GM18520 (cell line): Measurements from ENCODE around the gene ELF2.
"Not testable (repeated sequence)": the region's sequence is repeated elsewhere in the genome, so short reads cannot be mapped to it uniquely, and the experiment has no call there.

Experiments
- ATAC-seq: cut with Tn5 transposase; IDR thresholded peaks from one replicate; pipeline ENCODE4 v1.9.1; 2021; ENCODE audit not compliant: unreplicated experiment

The ELF2 gene

DNA sequence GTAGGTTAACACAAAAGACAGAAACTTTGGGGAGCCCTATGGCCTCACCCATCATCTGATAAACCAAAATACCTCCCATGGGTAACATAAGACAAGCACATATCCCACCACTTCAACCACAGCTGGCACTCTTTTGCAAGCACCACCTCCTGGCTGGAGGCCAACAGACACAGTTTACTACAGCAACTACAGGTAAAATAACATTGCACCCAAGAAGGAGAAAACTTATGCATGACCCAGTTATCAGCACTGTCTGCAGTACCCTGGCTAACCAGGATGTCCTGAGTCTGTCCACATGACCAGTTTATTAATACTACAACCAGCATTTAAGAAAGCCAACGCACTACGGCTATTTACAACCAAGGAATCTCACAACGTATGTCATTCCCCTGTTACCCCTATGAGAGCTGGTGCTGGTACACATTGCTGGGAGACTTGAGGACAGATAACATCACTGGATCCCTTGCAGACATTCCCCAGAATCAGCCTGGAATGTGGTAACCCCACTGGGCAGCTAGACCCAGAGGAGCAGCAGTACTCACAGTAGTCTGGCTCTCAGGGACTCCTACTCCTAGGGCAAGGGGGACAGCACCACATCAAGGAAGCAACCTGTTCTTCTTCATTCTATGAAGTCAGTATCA is 32.0 kb downstream of the ELF2 start:
- ATAC-seq = no peak

DNA sequence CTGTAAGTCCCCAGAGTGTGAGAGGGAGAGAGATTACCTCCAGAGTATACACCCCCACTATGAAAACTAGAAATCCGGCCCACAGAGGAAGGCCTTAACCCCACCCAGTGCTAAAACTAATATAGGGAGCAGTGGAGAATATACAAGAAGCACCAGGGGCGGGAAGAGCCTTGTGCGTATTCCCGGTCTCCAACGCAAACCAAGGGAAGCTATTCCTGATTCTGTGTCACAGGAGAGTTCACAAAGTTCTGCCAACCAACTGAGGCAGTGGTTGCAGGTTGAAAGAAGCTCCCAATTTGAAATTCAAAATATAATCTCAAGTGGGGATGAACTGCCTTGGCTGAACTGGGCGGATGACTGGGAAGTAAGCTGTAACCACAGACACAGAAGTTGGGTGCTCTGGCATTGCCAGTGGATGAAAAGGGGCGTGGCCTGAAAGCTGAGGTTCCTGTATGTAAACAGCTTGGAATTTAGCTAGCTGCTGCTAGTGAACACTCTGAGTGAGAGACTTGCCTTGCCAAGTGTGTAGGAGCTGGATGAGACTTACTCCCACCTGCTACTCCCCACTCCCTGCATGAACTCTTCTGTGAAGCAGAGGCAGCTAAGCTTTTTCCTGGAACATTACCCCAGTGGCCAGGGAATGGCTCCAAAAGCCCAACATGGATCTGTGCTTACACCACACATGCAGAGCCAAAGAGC is 32.7 kb downstream of the ELF2 start:
- no peak for ATAC-seq

DNA sequence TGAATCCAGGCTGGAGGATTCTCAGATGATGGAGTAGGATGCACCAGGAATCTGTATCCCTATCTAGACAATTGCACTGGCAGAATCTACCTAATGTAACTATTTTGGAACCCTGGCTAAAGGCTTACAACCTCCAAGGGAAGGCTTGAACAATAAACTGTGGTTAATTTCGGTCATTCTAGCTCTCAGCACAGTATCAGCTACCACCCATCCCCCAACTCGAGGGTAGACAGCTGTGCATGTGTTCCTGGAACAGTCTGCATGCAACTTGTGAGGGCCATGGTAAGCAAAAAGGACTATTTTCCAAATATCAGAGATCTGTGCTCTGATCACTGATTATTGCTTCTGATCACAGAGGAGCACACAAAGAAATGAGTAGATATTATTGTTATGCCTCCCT is 34.0 kb downstream of the ELF2 start:
- ATAC-seq = no peak

DNA sequence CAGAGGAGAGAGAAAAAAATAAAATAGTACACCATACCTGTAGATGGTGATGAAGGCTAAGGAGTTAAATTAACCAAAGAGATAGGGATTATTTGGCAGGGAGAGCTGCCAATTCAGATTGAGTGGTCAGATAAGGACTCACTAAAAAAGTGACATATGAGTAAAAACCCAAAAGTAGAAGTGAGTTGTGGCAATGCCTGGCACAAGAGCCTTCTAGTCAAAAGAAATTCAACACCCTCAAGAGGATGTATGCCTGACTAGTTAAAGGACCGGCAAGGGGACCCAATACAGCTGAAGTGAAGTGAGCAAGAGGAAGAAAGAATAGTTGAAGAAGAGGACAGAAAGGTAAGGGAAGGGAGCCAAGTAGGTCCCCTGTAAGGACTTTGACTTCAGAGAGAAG is 34.9 kb downstream of the ELF2 start:
- ATAC-seq = peak; percentile 73

DNA sequence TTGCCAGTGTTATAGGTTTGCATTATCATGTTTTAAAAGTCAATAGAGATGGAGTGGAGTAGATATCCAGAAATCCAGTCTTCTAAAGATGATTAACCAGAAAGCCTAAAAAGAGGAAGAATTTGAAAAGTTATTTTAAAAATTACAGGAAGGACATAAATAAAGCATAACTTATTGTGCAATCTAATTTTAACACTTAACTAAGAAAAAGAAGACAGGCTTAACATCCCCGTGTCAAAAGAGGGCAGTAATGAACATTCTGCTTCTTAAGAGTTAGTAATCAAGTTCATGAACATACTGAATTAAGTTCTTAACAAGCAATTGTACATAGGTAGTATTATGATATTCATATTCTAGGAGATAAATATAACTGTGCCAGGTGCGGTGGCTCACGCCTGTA is 39.3 kb downstream of the ELF2 start:
- ATAC-seq = no peak

DNA sequence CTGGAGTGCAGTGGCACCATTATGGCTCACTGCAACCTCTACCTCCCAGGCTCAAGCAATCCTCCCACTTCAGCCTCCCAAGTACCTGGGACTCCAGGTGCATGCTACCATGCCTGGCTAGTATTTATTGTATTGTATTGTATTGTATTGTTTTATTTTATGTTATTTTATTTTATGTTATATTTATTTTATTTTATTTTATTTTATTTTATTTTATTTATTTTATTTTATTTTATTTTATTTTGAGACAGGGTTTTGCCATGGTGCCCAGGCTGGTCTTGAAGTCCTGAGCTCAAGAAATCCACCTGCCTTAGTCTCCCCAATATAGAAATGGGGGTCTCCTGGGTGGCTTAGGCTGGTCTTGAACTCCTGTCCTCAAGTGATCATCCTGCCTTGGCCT is 42.6 kb downstream of the ELF2 start:
- ATAC-seq = no peak

DNA sequence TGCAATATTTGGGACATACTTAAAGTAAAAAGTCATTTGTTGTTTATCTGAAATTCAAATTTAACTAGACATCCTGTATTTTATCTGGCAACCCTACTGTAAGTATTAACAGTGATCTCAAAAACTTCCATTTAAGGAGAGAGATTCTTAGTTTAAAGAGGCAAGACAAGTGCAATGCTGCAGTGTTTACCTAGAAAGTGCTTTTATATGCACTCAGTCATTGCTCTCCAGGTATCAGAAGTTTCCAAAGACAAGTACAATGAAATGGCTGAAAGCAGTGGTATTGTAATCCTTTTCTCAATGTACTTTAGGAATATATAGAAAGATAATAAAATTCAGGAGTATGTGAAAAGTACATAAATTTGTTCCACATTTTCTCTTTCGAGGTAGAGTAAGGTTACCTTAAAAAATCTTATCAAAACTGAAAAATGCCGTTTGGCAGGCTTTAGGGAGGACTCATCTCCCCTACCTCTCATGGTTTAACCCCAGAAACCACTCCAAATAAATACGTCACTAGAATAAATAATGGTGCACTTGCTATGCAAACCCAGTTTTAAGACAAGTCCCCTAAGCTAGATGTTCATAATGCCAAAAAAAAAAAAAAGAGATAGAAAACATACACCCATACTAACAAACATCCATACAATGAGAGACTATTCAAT is 45.7 kb downstream of the ELF2 start:
- no peak for ATAC-seq

DNA sequence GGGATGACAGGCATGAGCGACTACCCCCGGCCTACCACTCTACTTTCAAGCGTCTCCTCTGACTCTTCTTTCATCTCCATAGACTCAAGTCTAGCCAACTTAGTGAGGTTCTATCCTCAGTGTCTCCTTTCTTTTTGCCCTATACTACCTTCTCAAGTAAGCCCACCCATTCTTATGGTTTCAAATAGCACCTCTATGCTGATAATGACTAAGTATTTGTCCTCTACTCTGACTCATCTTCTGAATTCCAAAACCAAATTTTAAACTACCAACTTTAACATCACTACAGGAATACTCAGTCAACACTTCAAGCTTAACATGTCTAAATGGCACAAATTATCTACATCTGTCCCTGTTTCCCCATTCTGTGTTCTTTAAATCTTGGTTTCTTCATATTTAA is 47.8 kb downstream of the ELF2 start:
- ATAC-seq = no peak

DNA sequence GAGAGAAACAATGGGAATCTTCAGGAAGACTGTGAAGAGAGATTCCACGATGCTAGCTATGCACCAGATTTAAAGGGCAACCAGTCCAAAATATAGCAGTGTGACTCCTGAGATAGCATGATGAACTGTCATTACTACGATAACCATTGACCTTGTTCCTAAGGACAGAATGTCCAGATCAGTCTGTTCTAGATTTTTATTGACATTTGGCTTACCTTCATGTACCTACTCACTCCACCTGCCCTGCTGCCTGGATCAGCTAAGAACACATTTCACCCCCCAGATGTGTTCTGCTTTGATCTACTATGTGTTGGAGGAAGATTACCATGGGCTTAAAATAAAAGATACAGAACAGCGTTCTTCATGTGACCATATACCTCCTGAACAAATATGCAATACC is 50.1 kb downstream of the ELF2 start:
- ATAC-seq = no peak

DNA sequence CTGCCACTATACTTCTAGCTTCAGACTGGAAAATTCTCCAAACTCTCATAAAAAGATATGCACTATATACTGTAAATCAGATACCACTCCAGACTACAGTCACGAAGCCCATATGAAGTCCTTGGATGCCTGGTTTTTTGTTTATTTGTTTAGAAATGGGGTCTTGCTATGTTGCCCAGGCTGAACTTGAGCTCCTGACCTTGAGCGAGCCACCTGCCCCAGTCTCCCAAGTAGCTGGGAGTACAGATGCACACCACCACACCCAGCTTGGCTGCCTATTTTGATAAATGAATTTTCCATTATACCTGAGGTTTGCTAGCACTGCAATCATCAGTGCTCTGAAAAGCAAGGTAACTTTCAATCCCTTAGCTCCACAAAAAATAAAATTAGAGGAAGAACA is 53.1 kb downstream of the ELF2 start:
- ATAC-seq = no peak

DNA sequence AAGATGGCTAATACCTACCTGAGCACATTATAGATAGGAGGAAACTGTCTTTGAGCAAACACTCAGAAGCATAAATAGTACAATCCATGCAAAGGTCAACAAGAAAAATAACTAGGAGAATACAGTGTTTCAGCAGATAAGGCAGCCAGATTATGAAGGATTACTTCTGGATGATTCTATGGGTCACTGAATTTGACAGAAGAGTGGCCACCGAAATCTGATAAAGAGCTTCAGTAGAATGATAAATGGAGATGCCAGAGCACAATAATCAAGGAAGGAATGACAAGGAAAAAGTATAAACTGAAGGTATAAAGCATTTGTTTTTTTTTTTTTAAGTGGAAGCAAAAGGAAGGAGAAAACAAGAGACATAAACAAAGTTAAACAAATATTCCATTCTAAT is 58.7 kb downstream of the ELF2 start:
- no peak for ATAC-seq

DNA sequence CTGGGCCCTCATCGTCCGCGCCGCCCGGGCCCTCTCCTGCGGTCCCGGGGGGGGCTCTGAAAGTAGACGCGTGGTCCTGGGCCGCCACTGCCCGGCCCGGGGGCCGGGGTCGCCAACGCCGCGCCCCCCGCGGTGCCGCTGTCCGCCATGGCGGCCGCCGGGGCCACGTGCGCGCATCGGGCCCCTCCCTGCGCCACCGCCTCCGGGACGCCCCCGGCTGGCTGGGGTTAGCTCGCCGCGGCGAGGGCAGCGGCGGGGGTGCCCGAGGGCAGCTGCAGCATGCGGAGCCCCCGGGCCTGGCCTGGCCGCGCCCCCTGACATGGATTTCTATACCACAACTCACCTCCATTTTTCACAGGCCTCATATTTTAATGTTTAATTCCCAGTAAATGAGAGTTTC is 61.8 kb downstream of the ELF2 start:
- no peak for ATAC-seq

DNA sequence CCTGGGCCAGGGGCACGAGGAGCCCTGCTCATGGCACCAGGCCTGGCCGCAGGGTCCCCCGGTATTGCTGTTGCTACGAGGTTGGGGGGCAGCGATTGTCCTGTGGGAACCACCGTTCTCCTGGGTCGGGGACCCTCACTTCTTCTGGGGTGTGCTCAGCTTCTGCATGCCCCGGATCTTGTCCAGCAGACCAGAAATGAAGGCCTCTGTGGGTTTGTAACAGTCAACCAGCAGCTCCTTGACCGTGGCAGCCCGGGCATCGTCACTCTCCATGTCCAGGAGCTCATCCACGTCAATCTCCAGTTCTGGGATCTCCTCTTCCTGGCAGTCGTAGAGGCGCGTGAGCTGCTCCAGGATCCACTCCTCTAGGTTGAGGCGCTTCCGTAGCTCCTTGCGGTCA is 62.2 kb downstream of the ELF2 start:
- ATAC-seq = not testable (repeated sequence)

DNA sequence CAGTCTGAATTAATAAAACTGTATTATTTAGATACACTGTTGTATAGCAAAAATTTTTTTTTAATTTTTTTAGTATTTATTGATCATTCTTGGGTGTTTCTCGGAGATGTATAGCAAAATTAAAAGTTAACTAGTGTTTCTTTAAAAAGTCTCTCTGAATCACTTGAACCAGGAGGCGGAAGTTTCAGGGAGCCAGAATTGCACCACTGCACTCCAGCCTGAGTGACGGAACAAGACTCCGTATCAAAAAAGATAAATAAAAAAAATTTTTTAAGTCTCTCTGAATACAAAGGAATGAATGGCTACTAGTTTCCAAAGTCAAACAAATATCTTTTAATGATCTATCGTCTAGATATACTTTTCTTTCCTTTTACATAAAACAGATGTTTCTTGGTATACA is 64.4 kb downstream of the ELF2 start:
- no peak for ATAC-seq

DNA sequence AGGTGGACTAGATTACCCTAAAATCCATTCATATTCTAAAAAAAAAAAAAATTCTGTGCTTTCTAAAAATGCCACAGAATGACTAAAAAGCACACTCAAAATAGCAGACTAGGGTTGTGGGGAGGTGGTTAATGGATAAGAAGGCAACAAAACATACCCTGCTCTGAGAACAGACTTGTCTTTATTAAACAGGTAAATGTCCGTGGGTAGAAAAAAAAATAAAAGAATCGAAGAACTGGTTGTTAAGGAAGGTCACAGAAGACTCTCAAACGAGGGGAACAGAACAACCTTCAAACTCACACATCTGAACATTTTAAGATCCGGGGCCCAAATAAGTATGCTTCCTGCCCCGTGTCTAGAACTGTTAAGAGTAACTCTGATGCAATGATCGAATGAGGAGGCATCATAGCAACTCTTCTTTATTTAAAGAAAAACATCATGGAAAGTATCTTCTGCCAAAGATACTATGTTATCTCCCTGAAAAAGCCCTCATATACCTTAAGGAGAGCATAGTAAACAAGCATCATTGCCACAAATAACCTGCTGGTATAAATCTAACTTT is 68.4 kb downstream of the ELF2 start:
- ATAC-seq = no peak

DNA sequence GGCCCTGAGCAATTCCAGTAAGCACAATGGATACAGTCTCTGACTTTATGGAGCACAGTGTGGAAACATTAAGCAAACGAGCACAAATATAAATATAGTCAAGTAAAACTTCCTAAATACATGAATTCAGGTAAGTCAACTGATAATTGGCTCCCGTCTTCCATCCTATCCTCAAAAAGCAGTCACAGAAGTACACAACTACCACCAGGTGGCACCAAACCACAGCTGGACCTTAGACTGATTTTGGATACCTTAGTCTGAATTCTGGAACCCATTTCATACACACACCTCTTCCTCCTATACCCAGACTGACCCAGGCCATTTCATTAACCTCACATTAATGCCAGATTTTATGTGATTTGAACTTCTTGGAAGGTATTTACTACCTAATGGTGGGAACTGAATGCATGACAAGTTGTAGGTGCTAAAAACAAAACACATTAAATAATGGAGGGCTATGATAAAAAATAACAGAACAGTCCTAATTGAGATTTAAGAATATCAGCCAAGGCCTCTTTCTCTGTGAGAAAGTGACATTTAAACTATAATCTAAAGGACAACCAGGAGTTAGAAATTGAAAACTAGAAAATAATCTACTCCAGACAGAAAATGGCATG is 77.5 kb downstream of the ELF2 start:
- peak; percentile 70 for ATAC-seq

DNA sequence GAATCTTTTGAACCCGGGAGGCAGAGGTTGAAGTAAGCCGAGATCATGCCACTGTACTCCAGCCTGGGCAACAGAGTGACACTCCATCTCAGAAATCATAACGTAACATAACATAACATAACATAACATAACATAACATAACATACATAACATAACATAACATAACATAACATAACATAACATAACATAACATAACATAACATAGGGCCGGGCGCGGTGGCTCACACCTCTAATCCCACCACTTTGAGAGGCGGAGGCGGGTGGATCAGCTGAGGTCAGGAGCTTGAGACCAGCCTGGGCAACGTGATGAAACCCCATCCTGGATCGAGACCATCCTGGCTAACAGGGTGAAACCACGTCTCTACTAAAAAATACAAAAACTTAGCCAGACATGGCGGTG is 84.7 kb downstream of the ELF2 start:
- no peak for ATAC-seq

DNA sequence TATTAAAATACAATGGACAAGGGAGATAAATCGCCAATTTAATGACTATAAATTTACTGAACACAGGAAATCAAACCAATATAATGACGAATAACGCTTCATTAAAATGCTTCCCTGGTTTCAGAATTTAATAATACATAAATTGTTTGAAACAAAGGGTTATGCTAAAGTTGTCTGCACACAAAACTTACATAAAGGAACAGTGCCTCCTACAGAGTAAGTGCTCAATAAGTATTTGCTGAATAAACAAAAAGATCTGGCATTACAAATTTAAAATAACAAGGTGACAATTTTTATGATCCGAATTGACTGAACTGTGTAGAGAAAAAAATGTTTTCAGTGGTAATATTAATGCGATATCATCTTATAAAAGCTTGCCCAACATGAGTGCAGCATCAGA is 91.9 kb downstream of the ELF2 start:
- ATAC-seq = no peak

DNA sequence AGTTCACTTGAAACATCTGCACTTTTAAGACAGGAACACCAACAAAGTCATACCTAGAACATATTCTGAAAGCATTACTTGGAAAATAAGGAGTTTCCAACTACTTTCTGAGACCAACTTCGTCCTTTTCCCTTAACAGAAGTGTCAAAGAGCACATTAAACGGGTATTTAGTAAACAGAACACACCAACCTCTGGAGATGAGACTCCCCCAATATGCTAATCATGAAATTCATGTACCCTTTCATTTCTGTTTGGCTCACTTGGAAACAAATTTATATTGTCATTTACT is 92.3 kb downstream of the ELF2 start:
- no peak for ATAC-seq

DNA sequence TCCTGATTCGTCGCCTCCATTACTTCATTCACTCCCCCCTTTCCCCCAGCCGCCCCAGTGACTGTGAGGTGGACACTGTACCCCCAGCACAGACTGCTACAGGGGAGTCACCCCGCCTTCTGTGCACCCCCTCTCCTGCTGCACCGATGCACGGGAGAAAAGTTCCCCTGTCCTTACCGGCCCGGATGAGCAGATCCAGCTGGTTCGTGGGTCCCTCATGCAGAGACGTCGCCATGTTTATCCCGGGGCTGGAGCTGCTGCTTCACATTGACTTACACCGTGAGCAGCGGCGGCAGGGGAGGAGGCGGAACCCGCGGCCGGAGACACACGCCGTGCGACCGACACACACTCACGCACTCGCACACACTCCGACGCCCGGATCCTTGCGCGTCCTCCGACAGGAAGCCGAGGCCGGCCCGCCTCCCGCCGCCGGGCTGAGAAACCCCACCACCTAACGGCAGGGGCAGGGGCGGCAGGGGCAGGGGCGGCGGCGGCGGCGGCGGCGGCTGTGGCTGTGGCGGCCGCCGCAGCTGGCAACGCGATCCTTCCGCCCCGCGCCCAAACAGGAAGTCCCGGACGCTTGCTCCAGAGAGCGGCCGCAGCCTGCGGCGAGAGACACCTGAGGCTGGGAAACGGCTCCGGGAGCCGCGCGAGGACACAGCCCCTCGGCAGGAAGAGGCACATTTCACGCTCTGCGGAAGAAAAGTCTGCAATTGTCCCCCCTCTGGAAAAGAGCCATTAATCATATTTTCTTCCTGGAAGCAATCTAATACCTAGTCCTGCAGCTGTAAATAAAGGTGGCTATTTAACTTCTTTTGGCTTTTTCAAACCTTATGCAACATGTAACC is 92.8 kb downstream of the ELF2 start:
- peak; percentile 38 for ATAC-seq

DNA sequence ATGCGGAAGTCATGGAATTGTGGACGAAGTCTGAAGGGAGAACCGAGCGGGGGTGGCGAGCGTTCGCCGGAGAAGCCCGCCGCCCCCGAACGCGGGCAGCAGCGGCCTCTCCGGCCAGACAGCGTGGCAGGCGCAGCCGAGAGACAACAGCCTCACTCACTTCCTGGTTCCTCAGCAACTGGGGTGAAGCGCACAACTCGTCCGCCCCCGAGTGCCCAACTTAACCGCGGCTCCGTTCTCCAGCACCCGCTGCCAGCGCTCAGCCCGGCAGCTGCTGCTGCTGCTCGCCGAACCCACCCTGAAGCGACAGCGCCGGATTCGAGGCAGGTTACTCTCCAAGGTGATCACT is 93.4 kb downstream of the ELF2 start:
- ATAC-seq = peak; percentile 18
